GM23338 (cell line): ENCODE measurements around the gene PDE1A. TPM values are rescaled to one million over a fixed set of nuclear protein-coding genes. Genes with fewer than 3 reads are reported as not detected.
"Not testable (repeated sequence)": the region's sequence is repeated elsewhere in the genome, so short reads cannot be mapped to it uniquely, and the experiment has no call there.

ENCODE experiments used
- ATAC-seq: fragments of 200-7000 bp; cut with Tn5 transposase; 3 replicates; pipeline ENCODE4 v1.9.1; 2020
- DNase-seq: peaks from one replicate; pipeline ENCODE4 v3.0.0-alpha.2; 2015; ENCODE audit warnings: low spot score
- H2AFZ ChIP-seq: fragments of 200-600 bp; sonication (generic); 2 replicates; pipeline ENCODE4 v1.8.0; 2016; ENCODE audit warnings: antibody characterized with exemption, mild to moderate bottlenecking, moderate library complexity
- H3F3A ChIP-seq: fragments of 200-600 bp; sonication (generic); replicated peaks from 2 replicates; pipeline ENCODE4 v1.8.0; 2017; ENCODE audit warnings: antibody characterized with exemption, mixed run types, low read depth
- H3K27ac ChIP-seq: fragments of 200-600 bp; sonication (generic); 2 replicates; pipeline ENCODE4 v1.6.1; 2016; ENCODE audit warnings: low read depth
- H3K27me3 ChIP-seq: fragments of 200-600 bp; sonication (generic); 2 replicates; pipeline ENCODE4 v1.8.0; 2016; ENCODE audit warnings: mild to moderate bottlenecking, mixed run types, moderate library complexity; ENCODE audit not compliant: insufficient read depth
- H3K36me3 ChIP-seq: fragments of 200-600 bp; sonication (generic); 2 replicates; pipeline ENCODE4 v1.8.0; 2016; ENCODE audit warnings: mild to moderate bottlenecking; ENCODE audit not compliant: insufficient read depth
- H3K4me1 ChIP-seq: fragments of 200-600 bp; sonication (generic); 2 replicates; pipeline ENCODE4 v1.8.0; 2016; ENCODE audit warnings: mild to moderate bottlenecking, moderate library complexity; ENCODE audit not compliant: insufficient read depth
- H3K4me2 ChIP-seq: fragments of 200-600 bp; sonication (generic); 2 replicates; pipeline ENCODE4 v1.7.1; 2017; ENCODE audit warnings: mixed run types
- H3K4me3 ChIP-seq: fragments of 200-600 bp; sonication (generic); 2 replicates; pipeline ENCODE4 v1.6.1; 2016; ENCODE audit warnings: mixed run types
- H3K79me2 ChIP-seq: fragments of 200-600 bp; sonication (generic); replicated peaks from 2 replicates; pipeline ENCODE4 v1.8.0; 2017; ENCODE audit warnings: mild to moderate bottlenecking; ENCODE audit not compliant: insufficient read depth
- H3K9me2 ChIP-seq: fragments of 200-600 bp; sonication (generic); 2 replicates; pipeline ENCODE4 v1.8.0; 2017; ENCODE audit not compliant: insufficient read depth
- H4K20me1 ChIP-seq: fragments of 200-600 bp; sonication (generic); replicated peaks from 2 replicates; pipeline ENCODE4 v1.8.0; 2017; ENCODE audit warnings: mild to moderate bottlenecking; ENCODE audit not compliant: insufficient read depth
- H3K27ac Mint-ChIP-seq: 2 replicates; pipeline ENCODE4 v1.8.0; 2020; ENCODE audit warnings: inconsistent platforms, mild to moderate bottlenecking, moderate library complexity, mixed read lengths
- H3K27me3 Mint-ChIP-seq: 3 replicates; pipeline ENCODE4 v1.8.0; 2022; ENCODE audit warnings: low read depth, mild to moderate bottlenecking, moderate library complexity, mixed read lengths, inconsistent platforms; ENCODE audit not compliant: insufficient read depth, poor library complexity
- H3K36me3 Mint-ChIP-seq: 3 replicates; pipeline ENCODE4 v1.8.0; 2021; ENCODE audit warnings: low read depth, mild to moderate bottlenecking, inconsistent platforms, moderate library complexity, mixed read lengths
- H3K4me1 Mint-ChIP-seq: 3 replicates; pipeline ENCODE4 v1.8.0; 2020; ENCODE audit warnings: mild to moderate bottlenecking, inconsistent platforms, mixed read lengths
- H3K4me3 Mint-ChIP-seq: 3 replicates; pipeline ENCODE4 v1.8.0; 2021; ENCODE audit warnings: moderate library complexity, mild to moderate bottlenecking, inconsistent platforms, mixed read lengths
- H3K9me3 Mint-ChIP-seq: 3 replicates; pipeline ENCODE4 v1.8.0; 2020; ENCODE audit warnings: moderate library complexity, mild to moderate bottlenecking, inconsistent platforms, mixed read lengths
- CTCF ChIP-seq, 2 experiments: fragments of 200-600 bp in 1 of 2; sonication (generic) in 1 of 2; conservative IDR thresholded peaks; 2 replicates each; pipeline versions ENCODE4 v1.5.1 to v1.6.1; 2016 to 2017; ENCODE audit warnings: antibody characterized with exemption in 2 of 2, low read depth in 2 of 2, mild to moderate bottlenecking in 2 of 2, moderate library complexity in 1 of 2
- EZH2 ChIP-seq: fragments of 200-600 bp; sonication (generic); IDR thresholded peaks from one replicate; pipeline ENCODE4 v1.8.0; 2017; ENCODE audit warnings: antibody characterized with exemption, mild to moderate bottlenecking, low read depth; ENCODE audit not compliant: unreplicated experiment
- EZH2phosphoT487 ChIP-seq: fragments of 200-600 bp; sonication (generic); IDR thresholded peaks from one replicate; pipeline ENCODE4 v1.8.1; 2018; ENCODE audit warnings: antibody characterized with exemption; ENCODE audit not compliant: unreplicated experiment
- REST ChIP-seq: IDR thresholded peaks from one replicate; pipeline ENCODE4 v1.6.1; 2018; ENCODE audit warnings: antibody characterized with exemption; ENCODE audit not compliant: unreplicated experiment
- STAT1 ChIP-seq: IDR thresholded peaks from one replicate; pipeline ENCODE4 v1.6.1; 2016; ENCODE audit warnings: antibody characterized with exemption; ENCODE audit not compliant: unreplicated experiment
- ZNF331 ChIP-seq: fragments of 250-450 bp; sonication (Bioruptor Pico); IDR thresholded peaks from 2 replicates; pipeline ENCODE4 v1.5.0; 2020; ENCODE audit warnings: low read depth, mild to moderate bottlenecking, moderate library complexity
- polyA plus RNA-seq: library from polyadenylated mRNA; unstranded; fragments of >200 nt; fragmentation: Nextera tagmentation; extraction: Ambion mirVana; gene quantifications from 2 replicates; pipeline ENCODE4 v1.2.1, GENCODE V29; 2016
- total RNA-seq: library from RNA; depleted of rRNA; stranded (reverse); fragments of >200 nt; shearing (Covaris generic); gene quantifications from 2 replicates; pipeline ENCODE4 v1.2.3, GENCODE V29; 2014

The PDE1A gene
- total and polyA plus RNA-seq, 2 experiments from 2014 or later, result 0.28 to 0.31 TPM

GRCh38 chr2:182393270-182393760, 33.5 kb downstream of the PDE1A start:
- H3K4me2 ChIP-seq, result no peak overlapping the region
- H3K4me1 Mint-ChIP-seq, result peaks cover 3% of the 10 kb centered on the region; the same call in 1 of the 3 replicates
- H3K9me2 ChIP-seq, result peaks cover 10% of the 10 kb centered on the region; the same call in 1 of the 2 replicates
- no peaks in the 10 kb centered on the region for H3K79me2 ChIP-seq
- no peaks in the 10 kb centered on the region for H3K27me3 ChIP-seq
- H2AFZ ChIP-seq, result no peak overlapping the region
- no peaks in the 10 kb centered on the region for H3K36me3 ChIP-seq
- no peak for TF ChIP-seq STAT1
- DNase-seq (no peak), ATAC-seq (no peak)
- H3K4me1 ChIP-seq, result no peaks in the 10 kb centered on the region
- H3K4me3 ChIP-seq, result no peak overlapping the region
- H4K20me1 ChIP-seq, result no peaks in the 10 kb centered on the region
- no peak overlapping the region for H3K27ac Mint-ChIP-seq
- no peak overlapping the region for H3K27ac ChIP-seq
- H3F3A ChIP-seq, result no peaks in the 10 kb centered on the region
- no peaks in the 10 kb centered on the region; the same call in 1 of the 3 replicates for H3K9me3 Mint-ChIP-seq
- no peaks in the 10 kb centered on the region for H3K36me3 Mint-ChIP-seq
- H3K27me3 Mint-ChIP-seq, result peaks cover 3% of the 10 kb centered on the region
- no peak overlapping the region for H3K4me3 Mint-ChIP-seq

- Mint-ChIP-seq H3K27ac (no peak overlapping the region), H3K9me3 (peaks cover 12% of the 10 kb centered on the region; the same call in 2 of the 3 replicates), H3K36me3 (peaks cover 4% of the 10 kb centered on the region; the same call in 1 of the 3 replicates), H3K4me3 (no peak overlapping the region), H3K4me1 (peaks cover 3% of the 10 kb centered on the region; the same call in 1 of the 3 replicates), H3K27me3 (peaks cover 3% of the 10 kb centered on the region)
- no peaks in the 10 kb centered on the region for H3K27me3 ChIP-seq
- TF ChIP-seq EZH2phosphoT487 (no peak), EZH2 (no peak)
- no peaks in the 10 kb centered on the region for H3K79me2 ChIP-seq
- H3K9me2 ChIP-seq, result peaks cover 10% of the 10 kb centered on the region; the same call in 1 of the 2 replicates
- no peaks in the 10 kb centered on the region for H3K36me3 ChIP-seq
- ATAC-seq (no peak), DNase-seq (no peak)
- no peaks in the 10 kb centered on the region for H4K20me1 ChIP-seq
- no peak overlapping the region for H3K27ac ChIP-seq
- H3K4me2 ChIP-seq, result no peak overlapping the region
- no peaks in the 10 kb centered on the region for H3K4me1 ChIP-seq
- H2AFZ ChIP-seq, result no peak overlapping the region
- H3K4me3 ChIP-seq, result no peak overlapping the region
- no peaks in the 10 kb centered on the region for H3F3A ChIP-seq
Observed at GRCh38 chr2:182391443-182391842, 35.4 kb downstream of the PDE1A start.

GRCh38 chr2:182386267-182386880, 40.5 kb downstream of the PDE1A start:
- H3K79me2 ChIP-seq, H3F3A ChIP-seq, H3K4me1 ChIP-seq, DNase-seq, H3K4me3 ChIP-seq, H3K27ac ChIP-seq, H3K4me2 ChIP-seq, H3K4me3 Mint-ChIP-seq, H3K4me1 Mint-ChIP-seq, H3K27me3 ChIP-seq, H3K27ac Mint-ChIP-seq, H4K20me1 ChIP-seq, H2AFZ ChIP-seq, H3K9me2 ChIP-seq, H3K36me3 ChIP-seq, ATAC-seq, H3K27me3 Mint-ChIP-seq: not testable (repeated sequence)
- Mint-ChIP-seq H3K36me3 (peaks cover 26% of the 10 kb centered on the region), H3K9me3 (peaks cover 37% of the 10 kb centered on the region)

- Histone ChIP-seq H2AFZ (no peak overlapping the region), H3K9me2 (no peaks in the 10 kb centered on the region), H3K4me3 (no peak overlapping the region), H3K79me2 (no peaks in the 10 kb centered on the region), H3K4me2 (no peak overlapping the region), H3K36me3 (no peaks in the 10 kb centered on the region), H3K27me3 (no peaks in the 10 kb centered on the region), H3K4me1 (no peaks in the 10 kb centered on the region), H3K27ac (no peak overlapping the region), H3F3A (no peaks in the 10 kb centered on the region), H4K20me1 (no peaks in the 10 kb centered on the region)
- no peak for DNase-seq
- Mint-ChIP-seq H3K4me3 (no peak overlapping the region), H3K4me1 (no peaks in the 10 kb centered on the region; the same call in 2 of the 3 replicates), H3K27me3 (peaks cover 5% of the 10 kb centered on the region), H3K9me3 (peaks cover 37% of the 10 kb centered on the region), H3K36me3 (peaks cover 26% of the 10 kb centered on the region), H3K27ac (no peak overlapping the region)
- no peak for ATAC-seq
- no peak for TF ChIP-seq REST
- TF ChIP-seq STAT1, result no peak
- TF ChIP-seq CTCF (conservative IDR thresholded peaks at IDR 0.05; ENCODE audit: low read depth in 2 of 2), result no peak
- no peak for TF ChIP-seq EZH2
- no peak for TF ChIP-seq ZNF331
Observed at GRCh38 chr2:182384860-182385259, 42.0 kb downstream of the PDE1A start.
